Smooth muscle cell (in vitro differentiated cells): ENCODE results near the gene CST3. TPM values are rescaled to one million over a fixed set of nuclear protein-coding genes. Genes with fewer than 3 reads are reported as not detected.

Experiments
- DNase-seq: peaks from one replicate; lab custom pipeline; 2025; ENCODE audit not compliant: unreplicated experiment; lab: John Stamatoyannopoulos, UW
- H2AFZ ChIP-seq: fragments of 200-600 bp; sonication (generic); 2 replicates; pipeline ENCODE4 v1.6.0; 2016; ENCODE audit warnings: antibody characterized with exemption, low read depth, mild to moderate bottlenecking
- H3F3A ChIP-seq: fragments of 200-600 bp; sonication (generic); 2 replicates; pipeline ENCODE4 v1.6.0; 2017; ENCODE audit warnings: antibody characterized with exemption, low read depth
- H3K27ac ChIP-seq: fragments of 200-600 bp; sonication (generic); 2 replicates; pipeline ENCODE4 v1.5.1; 2016; ENCODE audit warnings: low read depth, mild to moderate bottlenecking
- H3K27me3 ChIP-seq: fragments of 200-600 bp; sonication (generic); 2 replicates; pipeline ENCODE4 v1.6.1; 2016; ENCODE audit warnings: low read depth, mild to moderate bottlenecking
- H3K36me3 ChIP-seq: fragments of 200-600 bp; sonication (generic); 2 replicates; pipeline ENCODE4 v1.5.1; 2016; ENCODE audit warnings: low read depth
- H3K4me1 ChIP-seq: fragments of 200-600 bp; sonication (generic); 2 replicates; pipeline ENCODE4 v1.5.1; 2016; ENCODE audit warnings: low read depth
- H3K4me2 ChIP-seq: fragments of 200-600 bp; sonication (generic); 2 replicates; pipeline ENCODE4 v1.6.0; 2016; ENCODE audit warnings: mild to moderate bottlenecking
- H3K4me3 ChIP-seq: fragments of 200-600 bp; sonication (generic); 2 replicates; pipeline ENCODE4 v1.5.1; 2016; ENCODE audit warnings: mild to moderate bottlenecking
- H3K79me2 ChIP-seq: fragments of 200-600 bp; sonication (generic); 2 replicates; pipeline ENCODE4 v1.6.0; 2016; ENCODE audit warnings: low read depth, mild to moderate bottlenecking
- H3K9ac ChIP-seq: fragments of 200-600 bp; sonication (generic); 2 replicates; pipeline ENCODE4 v1.6.0; 2016; ENCODE audit warnings: low read depth
- H3K9me3 ChIP-seq: fragments of 200-600 bp; sonication (generic); replicated peaks from 2 replicates; pipeline ENCODE4 v1.5.1; 2016; ENCODE audit warnings: low read depth
- H4K20me1 ChIP-seq: fragments of 200-600 bp; sonication (generic); 2 replicates; pipeline ENCODE4 v1.6.0; 2016; ENCODE audit warnings: low read depth
- WGBS: methylation state at CpG from one replicate; pipeline ENCODE4 v1.1.7; 2016; ENCODE audit warnings: low lambda C conversion rate; 5-methylcytosine and 5-hydroxymethylcytosine counted together
- polyA plus RNA-seq: library from polyadenylated mRNA; unstranded; fragments of >200 nt; fragmentation: Nextera tagmentation; extraction: Ambion mirVana; gene quantifications from 2 replicates; pipeline ENCODE4 v1.2.1, GENCODE V29; 2016
- total RNA-seq: library from RNA; depleted of rRNA; stranded (reverse); fragments of >200 nt; gene quantifications from 2 replicates; pipeline ENCODE4 v1.2.3, GENCODE V29; 2014
- TF ChIP-seq, protein P1 (sequence below): fragments of 200-600 bp; sonication (generic); IDR thresholded peaks from 2 replicates; pipeline ENCODE4 v1.5.1; 2017; ENCODE audit warnings: borderline replicate concordance, mild to moderate bottlenecking, antibody characterized with exemption; ENCODE audit not compliant: insufficient read depth, poor library complexity, severe bottlenecking

The CST3 gene
- total and polyA plus RNA-seq, 2 experiments from 2014 or later, result 170 to 338 TPM

DNA sequence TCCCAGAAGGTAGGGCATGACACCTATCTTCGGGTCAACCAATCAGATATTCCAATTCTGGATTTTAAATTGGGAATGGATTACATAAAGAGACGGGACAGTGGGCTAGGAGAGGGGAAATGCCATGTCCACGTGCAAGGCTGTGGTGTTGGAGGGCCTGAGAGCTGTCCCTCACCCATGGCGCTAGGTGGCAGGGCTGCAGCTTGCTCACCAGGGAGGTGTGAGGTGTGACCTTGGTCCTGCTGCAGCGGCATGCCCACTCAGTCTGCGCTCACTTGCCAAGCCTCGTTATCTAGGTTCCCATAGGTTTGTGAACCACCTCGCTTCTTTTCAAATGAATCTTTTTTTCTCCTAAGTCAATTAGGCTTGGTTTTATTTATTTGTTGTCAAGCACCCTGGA, 19.4 kb upstream of the CST3 start:
- 78% methylated on average over 8 of the region's 8 CpGs for WGBS
- no peaks in the 10 kb centered on the region for H3K9me3 ChIP-seq
- no peak overlapping the region for H3K27ac ChIP-seq
- H3F3A ChIP-seq, result no peaks in the 10 kb centered on the region
- no peak overlapping the region for H3K9ac ChIP-seq
- H3K4me1 ChIP-seq, result no peaks in the 10 kb centered on the region
- H3K79me2 ChIP-seq, result no peaks in the 10 kb centered on the region
- H2AFZ ChIP-seq, result no peak overlapping the region
- H3K4me3 ChIP-seq, result no peak overlapping the region
- no peaks in the 10 kb centered on the region for H3K36me3 ChIP-seq
- TF ChIP-seq, protein P1, sequence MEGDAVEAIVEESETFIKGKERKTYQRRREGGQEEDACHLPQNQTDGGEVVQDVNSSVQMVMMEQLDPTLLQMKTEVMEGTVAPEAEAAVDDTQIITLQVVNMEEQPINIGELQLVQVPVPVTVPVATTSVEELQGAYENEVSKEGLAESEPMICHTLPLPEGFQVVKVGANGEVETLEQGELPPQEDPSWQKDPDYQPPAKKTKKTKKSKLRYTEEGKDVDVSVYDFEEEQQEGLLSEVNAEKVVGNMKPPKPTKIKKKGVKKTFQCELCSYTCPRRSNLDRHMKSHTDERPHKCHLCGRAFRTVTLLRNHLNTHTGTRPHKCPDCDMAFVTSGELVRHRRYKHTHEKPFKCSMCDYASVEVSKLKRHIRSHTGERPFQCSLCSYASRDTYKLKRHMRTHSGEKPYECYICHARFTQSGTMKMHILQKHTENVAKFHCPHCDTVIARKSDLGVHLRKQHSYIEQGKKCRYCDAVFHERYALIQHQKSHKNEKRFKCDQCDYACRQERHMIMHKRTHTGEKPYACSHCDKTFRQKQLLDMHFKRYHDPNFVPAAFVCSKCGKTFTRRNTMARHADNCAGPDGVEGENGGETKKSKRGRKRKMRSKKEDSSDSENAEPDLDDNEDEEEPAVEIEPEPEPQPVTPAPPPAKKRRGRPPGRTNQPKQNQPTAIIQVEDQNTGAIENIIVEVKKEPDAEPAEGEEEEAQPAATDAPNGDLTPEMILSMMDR, result no peak
- H4K20me1 ChIP-seq, result no peaks in the 10 kb centered on the region
- no peak overlapping the region for H3K4me2 ChIP-seq
- no peaks in the 10 kb centered on the region for H3K27me3 ChIP-seq
- DNase-seq, result no peak

DNA sequence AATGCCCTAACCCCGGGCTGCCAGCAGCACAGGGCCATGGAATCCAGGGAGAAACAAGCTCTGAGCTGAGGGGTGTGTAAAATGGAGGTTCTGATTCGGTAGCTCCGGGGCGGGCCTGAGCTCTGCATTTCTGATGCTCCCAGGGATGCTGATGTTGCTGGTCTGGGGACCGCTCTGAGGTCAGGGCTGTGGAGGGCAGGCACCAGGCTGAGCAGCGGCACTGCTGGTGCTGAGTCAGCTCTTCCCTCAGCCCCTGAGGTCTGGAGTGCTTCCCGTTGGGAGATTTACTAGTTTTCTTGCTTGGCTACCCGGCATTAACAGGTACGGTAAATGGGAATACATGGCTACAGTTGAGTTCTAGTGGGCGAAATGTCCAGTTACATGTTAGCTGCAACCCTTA, 18.6 kb upstream of the CST3 start:
- Histone ChIP-seq H3K9ac (no peak overlapping the region), H2AFZ (no peak overlapping the region), H4K20me1 (no peaks in the 10 kb centered on the region), H3K9me3 (no peaks in the 10 kb centered on the region), H3K36me3 (no peaks in the 10 kb centered on the region), H3K79me2 (no peaks in the 10 kb centered on the region), H3F3A (no peaks in the 10 kb centered on the region), H3K4me2 (no peak overlapping the region), H3K27me3 (no peaks in the 10 kb centered on the region), H3K4me1 (no peaks in the 10 kb centered on the region), H3K27ac (no peak overlapping the region), H3K4me3 (no peak overlapping the region)
- DNase-seq, result no peak
- WGBS, result 68% methylated on average over 10 of the region's 10 CpGs
- TF ChIP-seq, protein P1, result no peak

DNA sequence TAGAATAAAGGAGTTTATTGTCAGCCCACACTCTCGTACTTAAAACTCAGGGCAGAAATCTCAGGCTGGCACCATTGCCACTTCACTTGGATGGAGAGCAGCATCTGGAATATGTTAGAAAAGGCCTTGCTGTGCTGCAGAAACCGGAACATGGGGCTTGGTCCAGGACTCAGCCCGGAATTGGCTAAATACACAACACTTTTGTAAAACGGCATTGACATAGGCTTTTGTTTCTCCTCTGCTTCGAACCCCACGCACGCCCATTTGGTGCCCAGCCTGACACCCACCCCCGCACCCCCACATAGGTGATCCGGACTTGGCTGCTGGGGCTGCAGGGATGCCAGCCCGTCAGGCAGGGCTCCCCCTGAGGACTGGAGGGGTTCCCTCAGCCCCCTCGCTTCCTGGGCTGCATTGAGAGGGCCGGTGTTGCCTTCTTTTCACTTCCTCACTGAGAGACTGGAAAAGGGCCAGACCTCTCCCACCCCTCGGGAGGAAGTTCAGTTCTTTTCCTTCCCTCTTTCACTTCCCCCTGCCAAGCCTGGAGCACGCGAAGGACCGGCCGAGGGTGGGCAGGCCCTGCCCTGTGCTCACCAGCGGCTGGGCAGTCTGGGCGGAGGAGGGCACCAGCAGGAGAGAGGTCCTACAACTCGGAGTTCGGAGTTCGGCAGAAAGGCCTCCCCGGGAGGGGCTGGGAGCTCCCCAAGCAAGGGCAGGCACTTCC, 17.9 kb upstream of the CST3 start:
- no peaks in the 10 kb centered on the region for H3F3A ChIP-seq
- H4K20me1 ChIP-seq, result no peaks in the 10 kb centered on the region
- H3K4me2 ChIP-seq, result no peak overlapping the region
- no peak overlapping the region for H3K9ac ChIP-seq
- H3K9me3 ChIP-seq, result no peaks in the 10 kb centered on the region
- no peak overlapping the region for H3K27ac ChIP-seq
- H2AFZ ChIP-seq, result no peak overlapping the region
- H3K79me2 ChIP-seq, result no peaks in the 10 kb centered on the region
- no peak overlapping the region for H3K4me3 ChIP-seq
- WGBS, result 89% methylated on average over 23 of the region's 23 CpGs
- H3K36me3 ChIP-seq, result no peaks in the 10 kb centered on the region
- no peak for DNase-seq
- no peaks in the 10 kb centered on the region for H3K4me1 ChIP-seq
- TF ChIP-seq, protein P1, result no peak
- H3K27me3 ChIP-seq, result no peaks in the 10 kb centered on the region

DNA sequence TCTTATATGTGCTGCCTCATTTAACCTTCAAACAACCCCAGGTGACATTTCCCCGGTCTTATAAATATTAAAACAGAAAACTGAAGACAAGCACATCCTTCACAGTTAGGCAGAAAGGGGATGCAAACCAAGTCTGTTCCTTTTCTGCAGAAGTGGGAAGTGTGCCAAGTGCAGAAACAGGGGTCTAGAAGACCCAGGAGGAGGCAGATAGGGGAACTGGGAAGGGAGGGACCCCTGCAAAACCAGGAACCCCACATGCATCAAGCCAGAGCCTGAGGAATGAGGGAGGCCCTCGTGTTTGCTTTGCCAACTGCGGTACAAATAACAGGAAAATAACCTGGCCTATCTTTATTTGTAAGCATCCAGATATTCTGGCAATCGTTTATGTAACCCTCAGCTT, 17.0 kb upstream of the CST3 start:
- H3K4me3 ChIP-seq, result no peak overlapping the region
- no peak overlapping the region for H2AFZ ChIP-seq
- H3K4me2 ChIP-seq, result no peak overlapping the region
- no peaks in the 10 kb centered on the region for H3K9me3 ChIP-seq
- no peaks in the 10 kb centered on the region for H3K79me2 ChIP-seq
- H4K20me1 ChIP-seq, result no peaks in the 10 kb centered on the region
- H3K9ac ChIP-seq, result no peak overlapping the region
- WGBS, result 83% methylated on average over 4 of the region's 4 CpGs
- no peaks in the 10 kb centered on the region for H3K4me1 ChIP-seq
- TF ChIP-seq, protein P1, result no peak
- H3K36me3 ChIP-seq, result no peaks in the 10 kb centered on the region
- no peaks in the 10 kb centered on the region for H3F3A ChIP-seq
- H3K27me3 ChIP-seq, result no peaks in the 10 kb centered on the region
- no peak overlapping the region for H3K27ac ChIP-seq
- DNase-seq, result no peak
